WTC11 (cell line): ENCODE measurements around the gene LRRFIP1. TPM values are rescaled to one million over a fixed set of nuclear protein-coding genes. Genes with fewer than 3 reads are reported as not detected.

Experiments used
- ATAC-seq: fragments of 200-7000 bp; cut with Tn5 transposase; 2 replicates; pipeline ENCODE4 v1.10.0; 2021; ENCODE audit warnings: mild to moderate bottlenecking, moderate library complexity
- CTCF ChIA-PET: fragments of 300-600 bp; sonication (Branson Sonifier 250); formaldehyde crosslinking; loops from one replicate; lab custom pipeline; 2021; ENCODE audit warnings: antibody characterized with exemption; lab: Charles Lee
- POLR2A ChIA-PET: fragments of 350-600 bp; sonication (Branson Sonifier 250); formaldehyde crosslinking; loops from one replicate; lab custom pipeline; 2021; ENCODE audit warnings: antibody characterized with exemption; lab: Charles Lee
- DNase-seq: peaks from one replicate; pipeline ENCODE4 v3.0.0; 2021; ENCODE audit warnings: low spot score
- H3K27ac Mint-ChIP-seq: 2 replicates; pipeline ENCODE4 v1.8.0; 2021; ENCODE audit warnings: mixed read lengths
- H3K27me3 Mint-ChIP-seq: 2 replicates; pipeline ENCODE4 v1.8.0; 2021; ENCODE audit warnings: low read depth, mild to moderate bottlenecking, moderate library complexity, mixed read lengths
- H3K36me3 Mint-ChIP-seq: 2 replicates; pipeline ENCODE4 v1.8.0; 2021; ENCODE audit warnings: mixed read lengths
- H3K4me1 Mint-ChIP-seq: 2 replicates; pipeline ENCODE4 v1.8.0; 2022; ENCODE audit warnings: mixed read lengths
- H3K4me3 Mint-ChIP-seq: 2 replicates; pipeline ENCODE4 v1.8.0; 2021; ENCODE audit warnings: mild to moderate bottlenecking, moderate library complexity, mixed read lengths
- H3K9me3 Mint-ChIP-seq: 2 replicates; pipeline ENCODE4 v1.8.0; 2021; ENCODE audit warnings: mixed read lengths
- AFF4 ChIP-seq: sonication (generic); formaldehyde crosslinking; IDR thresholded peaks from 2 replicates; pipeline ENCODE4 v1.8.1; 2023; ENCODE audit warnings: mild to moderate bottlenecking, missing genetic modification reagents, borderline replicate concordance
- ARID4B ChIP-seq: sonication (generic); formaldehyde crosslinking; IDR thresholded peaks from 2 replicates; pipeline ENCODE4 v1.8.0; 2023; ENCODE audit warnings: missing genetic modification reagents, mild to moderate bottlenecking, borderline replicate concordance
- ATF2 ChIP-seq: sonication (generic); formaldehyde crosslinking; IDR thresholded peaks from 2 replicates; pipeline ENCODE4 v1.8.1; 2022; ENCODE audit warnings: low read depth, missing genetic modification reagents, borderline replicate concordance
- CREB1 ChIP-seq: sonication (generic); formaldehyde crosslinking; IDR thresholded peaks from 2 replicates; pipeline ENCODE4 v1.8.0; 2023; ENCODE audit warnings: mild to moderate bottlenecking, missing genetic modification reagents
- EMX1 ChIP-seq: fragments of 250-450 bp; sonication (Bioruptor Pico); IDR thresholded peaks from 2 replicates; pipeline ENCODE4 v1.8.0; 2021; ENCODE audit warnings: mild to moderate bottlenecking
- FOXP1 ChIP-seq: sonication (generic); formaldehyde crosslinking; IDR thresholded peaks from 2 replicates; pipeline ENCODE4 v1.8.0; 2022; ENCODE audit warnings: missing genetic modification reagents, mild to moderate bottlenecking, moderate library complexity, borderline replicate concordance
- FOXP4 ChIP-seq: sonication (generic); formaldehyde crosslinking; IDR thresholded peaks from 2 replicates; pipeline ENCODE4 v1.8.0; 2022; ENCODE audit warnings: mild to moderate bottlenecking, missing genetic modification reagents
- PRDM15 ChIP-seq: sonication (generic); formaldehyde crosslinking; IDR thresholded peaks from 2 replicates; pipeline ENCODE4 v1.8.0; 2022; ENCODE audit warnings: missing genetic modification reagents
- SMAD4 ChIP-seq: sonication (generic); formaldehyde crosslinking; IDR thresholded peaks from 2 replicates; pipeline ENCODE4 v1.8.0; 2022; ENCODE audit warnings: mild to moderate bottlenecking, missing genetic modification reagents
- SOX15 ChIP-seq: fragments of 250-450 bp; sonication (Bioruptor Pico); IDR thresholded peaks from 2 replicates; pipeline ENCODE4 v1.9.0; 2021; ENCODE audit warnings: mild to moderate bottlenecking
- ZBTB43 ChIP-seq: sonication (generic); formaldehyde crosslinking; IDR thresholded peaks from 2 replicates; pipeline ENCODE4 v1.8.1; 2023; ENCODE audit warnings: mild to moderate bottlenecking, missing genetic modification reagents
- ZMAT4 ChIP-seq: fragments of 250-450 bp; sonication (Bioruptor Pico); IDR thresholded peaks from 2 replicates; pipeline ENCODE4 v1.9.0; 2021; ENCODE audit warnings: mild to moderate bottlenecking
- ZNF416 ChIP-seq: fragments of 250-450 bp; sonication (Bioruptor Pico); IDR thresholded peaks from 2 replicates; pipeline ENCODE4 v1.9.0; 2021; ENCODE audit warnings: mild to moderate bottlenecking, inconsistent platforms
- total RNA-seq: library from RNA; stranded (reverse); gene quantifications from 3 replicates; pipeline ENCODE4 v1.2.3, GENCODE V29; 2021

Gene LRRFIP1
- total RNA-seq, 1 experiment from 2014 or later = 88.4 TPM

- no peak for TF ChIP-seq FOXP4
- no peak for TF ChIP-seq SOX15 (CRISPR knock-in tag)
- no peak for TF ChIP-seq ARID4B (CRISPR knock-in tag)
- TF ChIP-seq ZBTB43 = no peak
- TF ChIP-seq ZMAT4 (CRISPR knock-in tag) = no peak
- TF ChIP-seq ZNF416 (CRISPR knock-in tag) = no peak
- no peak for TF ChIP-seq ATF2 (CRISPR knock-in tag)
- TF ChIP-seq, all 79 proteins: peak for 0
Observed at GRCh38 chr2:237729681-237730475, 102.5 kb downstream of the LRRFIP1 start (continued).

- CTCF ChIA-PET = interaction anchor here (0.8 to 4.4 kb wide), 7 partner anchors 16 to 66 kb away, joined by 3 to 14 read pairs (median 4); no protein-coding TSS in a partner anchor
- peaks cover 11% of the 10 kb centered on the region for H3K36me3 Mint-ChIP-seq
- H3K9me3 Mint-ChIP-seq = no peaks in the 10 kb centered on the region
- TF ChIP-seq FOXP1 (CRISPR knock-in tag) = no peak
- no peak for TF ChIP-seq SMAD4
- TF ChIP-seq, all 79 proteins: peak for 0
- POLR2A ChIA-PET = no interaction called here
- DNase-seq (no peak), ATAC-seq (no peak)
- Mint-ChIP-seq H3K4me3 (no peak overlapping the region), H3K27me3 (no peaks in the 10 kb centered on the region), H3K4me1 (peaks cover 80% of the 10 kb centered on the region), H3K27ac (no peak overlapping the region)
Observed at GRCh38 chr2:237731663-237732062, 104.3 kb downstream of the LRRFIP1 start.

- Mint-ChIP-seq H3K27me3 (no peaks in the 10 kb centered on the region), H3K4me1 (peaks cover 76% of the 10 kb centered on the region), H3K4me3 (no peak overlapping the region), H3K27ac (peak overlapping the region; percentile 87), H3K36me3 (peaks cover 11% of the 10 kb centered on the region), H3K9me3 (no peaks in the 10 kb centered on the region)
- ATAC-seq = no peak
- no peak for TF ChIP-seq AFF4 (CRISPR knock-in tag)
- TF ChIP-seq CREB1 = no peak
- no peak for TF ChIP-seq PRDM15 (CRISPR knock-in tag)
- TF ChIP-seq EMX1 = no peak
- DNase-seq = no peak
- POLR2A ChIA-PET = no interaction called here
- CTCF ChIA-PET = interaction anchor here (0.9 to 4.4 kb wide), 9 partner anchors 9 to 58 kb away, joined by 3 to 14 read pairs (median 4); no protein-coding TSS in a partner anchor
Observed at GRCh38 chr2:237732070-237732469, 104.7 kb downstream of the LRRFIP1 start.
